Uterus (tissue), 4 donors: ENCODE data around the gene LARP7. TPM values are rescaled to one million over a fixed set of nuclear protein-coding genes. Genes with fewer than 3 reads are reported as not detected.
"Not testable (repeated sequence)": the region's sequence is repeated elsewhere in the genome, so short reads cannot be mapped to it uniquely, and the experiment has no call there.

Source experiments
- DNase-seq, 2 donors: peaks; one replicate each; pipeline ENCODE4 v3.0.0-alpha.2; 2019 to 2020
- H3K27ac ChIP-seq, 2 donors: fragments of 200-600 bp; sonication (generic); 1 replicate in 1 of 2; 2 replicates in 1 of 2; pipeline ENCODE4 v1.5.1; 2016 to 2018
- H3K27me3 ChIP-seq, 2 donors: fragments of 200-600 bp; sonication (generic); one replicate each; pipeline ENCODE4 v1.5.1; 2018 to 2019; ENCODE audit warnings: control low read depth in 1 of 2
- H3K36me3 ChIP-seq, 2 donors: fragments of 200-600 bp; sonication (generic); one replicate each; pipeline ENCODE4 v1.5.1; 2019; ENCODE audit warnings: control low read depth in 1 of 2
- H3K4me1 ChIP-seq, 2 donors: fragments of 200-600 bp; sonication (generic); one replicate each; pipeline ENCODE4 v1.5.1; 2018 to 2019; ENCODE audit warnings: control low read depth in 1 of 2
- H3K4me3 ChIP-seq, 2 donors: fragments of 200-600 bp; sonication (generic); 1 replicate in 1 of 2; 2 replicates in 1 of 2; pipeline ENCODE4 v1.5.1; 2018 to 2019; ENCODE audit warnings: mild to moderate bottlenecking in 1 of 2
- H3K9me3 ChIP-seq, 2 donors: fragments of 200-600 bp; sonication (generic); one replicate each; pipeline ENCODE4 v1.5.1; 2019; ENCODE audit warnings: control low read depth in 1 of 2
- CTCF ChIP-seq, 4 experiments: fragments of 200-600 bp in 2 of 4; fragments of 450-650 bp in 2 of 4; sonication (generic) in 2 of 4; IDR thresholded peaks; one replicate each; pipeline ENCODE4 v1.5.1; 2016 to 2019; ENCODE audit warnings: antibody characterized with exemption in 4 of 4, mild to moderate bottlenecking in 2 of 4, moderate library complexity in 1 of 4
- POLR2A ChIP-seq, 2 donors: fragments of 450-650 bp; IDR thresholded peaks; one replicate each; pipeline ENCODE4 v1.6.1; 2016; ENCODE audit warnings: antibody characterized with exemption in 2 of 2, mild to moderate bottlenecking in 1 of 2, moderate library complexity in 1 of 2
- intact Hi-C: fragments of 100-400 bp; cut with DNase I; formaldehyde crosslinking; loops from one replicate; pipeline ENCODE4 v1.15.1; 2023; ENCODE audit warnings: low total_unique reads
- total RNA-seq, 4 donors: library from RNA; depleted of rRNA in 3 of 4; stranded (reverse); fragments of >200 nt in 3 of 4; gene quantifications; one replicate each; pipeline versions ENCODE4 v1.1.0 to v1.2.4, GENCODE V29; 2014 to 2023
- donor health status: DM: yes; HTN: yes; CAD: no.

The LARP7 gene
- total RNA-seq, 4 donors from 2014 or later = 21.5 to 44.1 (median 29.4) TPM

GRCh38 chr4:112700679-112701078 lies 63.7 kb downstream of the LARP7 start:
- no peak overlapping the region for H3K4me3 ChIP-seq
- H3K4me1 ChIP-seq = no peaks in the 10 kb centered on the region
- TF ChIP-seq CTCF (IDR thresholded peaks at IDR 0.05) (no peak), POLR2A (IDR thresholded peaks at IDR 0.05) (no peak)
- no peaks in the 10 kb centered on the region for H3K36me3 ChIP-seq
- H3K27me3 ChIP-seq = no peaks in the 10 kb centered on the region
- H3K9me3 ChIP-seq = no peaks in the 10 kb centered on the region
- intact Hi-C loops = no loop called here
- no peak for DNase-seq
- no peak overlapping the region for H3K27ac ChIP-seq

- H3K4me1 ChIP-seq = no peaks in the 10 kb centered on the region
- H3K27me3 ChIP-seq = no peaks in the 10 kb centered on the region
- no peaks in the 10 kb centered on the region for H3K9me3 ChIP-seq
- no peak overlapping the region for H3K4me3 ChIP-seq
- intact Hi-C loops = no loop called here
- TF ChIP-seq POLR2A (IDR thresholded peaks at IDR 0.05) = no peak
- no peak for TF ChIP-seq CTCF (IDR thresholded peaks at IDR 0.05)
- no peak for DNase-seq
- no peaks in the 10 kb centered on the region for H3K36me3 ChIP-seq
- H3K27ac ChIP-seq = no peak overlapping the region
These were observed 65.9 kb downstream of the LARP7 start for GRCh38 chr4:112702892-112703291.

GRCh38 chr4:112704322-112704721 lies 67.4 kb downstream of the LARP7 start:
- Histone ChIP-seq H3K27ac (no peak overlapping the region), H3K9me3 (no peaks in the 10 kb centered on the region), H3K4me1 (no peaks in the 10 kb centered on the region), H3K36me3 (no peaks in the 10 kb centered on the region), H3K4me3 (no peak overlapping the region), H3K27me3 (no peaks in the 10 kb centered on the region)
- no peak for DNase-seq
- TF ChIP-seq CTCF (IDR thresholded peaks at IDR 0.05) (no peak), POLR2A (IDR thresholded peaks at IDR 0.05) (no peak)
- intact Hi-C loops = no loop called here

- no peak for TF ChIP-seq POLR2A (IDR thresholded peaks at IDR 0.05)
- peak overlapping the region; percentile 34 to 63 for H3K27ac ChIP-seq
- DNase-seq = peak; percentile 53 to 54
- no peaks in the 10 kb centered on the region for H3K27me3 ChIP-seq
- intact Hi-C loops = no loop called here
- H3K36me3 ChIP-seq = no peaks in the 10 kb centered on the region
- peak overlapping the region; percentile 36 to 56 for H3K4me3 ChIP-seq
- H3K4me1 ChIP-seq = no peaks in the 10 kb centered on the region
- H3K9me3 ChIP-seq = no peaks in the 10 kb centered on the region
These were observed 68.3 kb downstream of the LARP7 start for GRCh38 chr4:112704991-112705845.

GRCh38 chr4:112705891-112706839 lies 69.2 kb downstream of the LARP7 start:
- H3K4me1 ChIP-seq, H3K36me3 ChIP-seq, H3K27me3 ChIP-seq, DNase-seq, intact Hi-C loops, H3K9me3 ChIP-seq: not testable (repeated sequence)
- Histone ChIP-seq H3K4me3 (peak overlapping the region; percentile 53 to 56), H3K27ac (peak overlapping the region; percentile 34 to 63)

- H3K27ac ChIP-seq = no peak overlapping the region
- H3K36me3 ChIP-seq = no peaks in the 10 kb centered on the region
- intact Hi-C loops = no loop called here
- H3K9me3 ChIP-seq = no peaks in the 10 kb centered on the region
- no peaks in the 10 kb centered on the region for H3K4me1 ChIP-seq
- H3K27me3 ChIP-seq = no peaks in the 10 kb centered on the region
- TF ChIP-seq POLR2A (IDR thresholded peaks at IDR 0.05) = no peak
- TF ChIP-seq CTCF (IDR thresholded peaks at IDR 0.05) = no peak
- no peak for DNase-seq
- H3K4me3 ChIP-seq = peak overlapping the region in 1 of 2 donors; percentile 49
These were observed 69.9 kb downstream of the LARP7 start for GRCh38 chr4:112706840-112707207.
